Measurements from ENCODE around the gene GJB6. TPM values are rescaled to one million over a fixed set of nuclear protein-coding genes. Genes with fewer than 3 reads are reported as not detected.

GJB6 gene
- total RNA-seq, 1 experiment from 2014 or later = not detected

GRCh38 chr13:20190481-20191310, 41.4 kb downstream of the GJB6 start:
- Histone ChIP-seq H3K79me2 (ENCODE audit: low read depth) (peaks cover 13% of the 10 kb centered on the region; the same call in 1 of the 2 replicates), H3F3A (ENCODE audit: insufficient read depth, low read depth) (peaks cover 16% of the 10 kb centered on the region; the same call in 1 of the 2 replicates), H4K20me1 (ENCODE audit: insufficient read depth) (no peaks in the 10 kb centered on the region; the same call in 1 of the 2 replicates), H3K9me2 (ENCODE audit: insufficient read depth) (no peaks in the 10 kb centered on the region), H3K4me1 (replicated peaks; ENCODE audit: insufficient read depth) (peaks cover 19% of the 10 kb centered on the region), H3K27me3 (ENCODE audit: insufficient read depth, low read depth) (no peaks in the 10 kb centered on the region), H3K4me2 (peak overlapping the region; percentile 85), H3K9me3 (ENCODE audit: insufficient read depth, low read depth) (no peaks in the 10 kb centered on the region), H3K27ac (no peak overlapping the region), H3K4me3 (peak overlapping the region; percentile 70), H3K36me3 (ENCODE audit: low read depth) (peaks cover 11% of the 10 kb centered on the region; the same call in 1 of the 2 replicates), H2AFZ (no peak overlapping the region)
- ChIA-PET CTCF (interaction anchor here (0.7 kb wide), 1 partner anchor 16 kb away, joined by 3 read pairs; no protein-coding TSS in a partner anchor), POLR2A (ENCODE audit: unreplicated experiment) (interaction anchor here (0.6 kb wide), 1 partner anchor 180 kb away, joined by 10 read pairs; no protein-coding TSS in a partner anchor)
- intact Hi-C loops (cut with micrococcal nuclease; ENCODE audit: unreplicated experiment) = loop anchor here (10.0 kb wide), 1 partner anchor 734 kb away; no protein-coding TSS in a partner anchor
- TF ChIP-seq, protein P1, sequence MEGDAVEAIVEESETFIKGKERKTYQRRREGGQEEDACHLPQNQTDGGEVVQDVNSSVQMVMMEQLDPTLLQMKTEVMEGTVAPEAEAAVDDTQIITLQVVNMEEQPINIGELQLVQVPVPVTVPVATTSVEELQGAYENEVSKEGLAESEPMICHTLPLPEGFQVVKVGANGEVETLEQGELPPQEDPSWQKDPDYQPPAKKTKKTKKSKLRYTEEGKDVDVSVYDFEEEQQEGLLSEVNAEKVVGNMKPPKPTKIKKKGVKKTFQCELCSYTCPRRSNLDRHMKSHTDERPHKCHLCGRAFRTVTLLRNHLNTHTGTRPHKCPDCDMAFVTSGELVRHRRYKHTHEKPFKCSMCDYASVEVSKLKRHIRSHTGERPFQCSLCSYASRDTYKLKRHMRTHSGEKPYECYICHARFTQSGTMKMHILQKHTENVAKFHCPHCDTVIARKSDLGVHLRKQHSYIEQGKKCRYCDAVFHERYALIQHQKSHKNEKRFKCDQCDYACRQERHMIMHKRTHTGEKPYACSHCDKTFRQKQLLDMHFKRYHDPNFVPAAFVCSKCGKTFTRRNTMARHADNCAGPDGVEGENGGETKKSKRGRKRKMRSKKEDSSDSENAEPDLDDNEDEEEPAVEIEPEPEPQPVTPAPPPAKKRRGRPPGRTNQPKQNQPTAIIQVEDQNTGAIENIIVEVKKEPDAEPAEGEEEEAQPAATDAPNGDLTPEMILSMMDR (conservative IDR thresholded peaks at IDR 0.05) = no peak
- no peak for TF ChIP-seq EZH2 (IDR thresholded peaks at IDR 0.05; ENCODE audit: low read depth)
- BruUV-seq (replicated peaks) = no TSS peak
- DNase-seq = no peak

DNA sequence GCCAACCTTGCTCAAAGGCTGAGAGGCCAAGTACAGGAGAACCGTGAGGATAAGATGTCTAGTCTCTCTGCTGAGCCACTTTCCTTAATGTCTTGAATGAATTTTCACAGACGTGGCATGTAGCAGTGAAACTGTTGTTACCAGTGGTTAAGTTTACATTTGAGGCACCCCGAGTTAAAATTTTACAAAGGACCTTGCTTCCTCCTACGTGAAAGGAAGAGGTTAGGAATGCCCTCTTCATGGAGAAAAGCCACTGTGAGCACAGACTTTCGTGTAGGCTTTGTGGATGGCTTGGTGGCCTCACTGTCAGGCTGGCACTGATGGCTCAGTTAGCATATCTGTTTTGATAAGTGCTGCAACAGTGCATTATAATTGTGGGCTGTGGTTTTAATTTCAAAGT, 42.0 kb downstream of the GJB6 start:
- no TSS peak for BruUV-seq (replicated peaks)
- Histone ChIP-seq H3K36me3 (ENCODE audit: low read depth) (peaks cover 11% of the 10 kb centered on the region; the same call in 1 of the 2 replicates), H3K9me3 (ENCODE audit: insufficient read depth, low read depth) (no peaks in the 10 kb centered on the region), H3K4me2 (peak overlapping the region; percentile 85), H3K9me2 (ENCODE audit: insufficient read depth) (no peaks in the 10 kb centered on the region), H3K4me3 (no peak overlapping the region), H3K27me3 (ENCODE audit: insufficient read depth, low read depth) (no peaks in the 10 kb centered on the region), H2AFZ (no peak overlapping the region), H3K27ac (no peak overlapping the region), H3K79me2 (ENCODE audit: low read depth) (peaks cover 13% of the 10 kb centered on the region; the same call in 1 of the 2 replicates), H4K20me1 (ENCODE audit: insufficient read depth) (no peaks in the 10 kb centered on the region; the same call in 1 of the 2 replicates), H3F3A (ENCODE audit: insufficient read depth, low read depth) (peaks cover 16% of the 10 kb centered on the region; the same call in 1 of the 2 replicates), H3K4me1 (replicated peaks; ENCODE audit: insufficient read depth) (peaks cover 19% of the 10 kb centered on the region)
- ChIA-PET CTCF (interaction anchor here (0.6 kb wide), 1 partner anchor 53 kb away, joined by 3 read pairs; no protein-coding TSS in a partner anchor), POLR2A (ENCODE audit: unreplicated experiment) (no interaction called here)
- no peak for TF ChIP-seq EZH2 (IDR thresholded peaks at IDR 0.05; ENCODE audit: low read depth)
- TF ChIP-seq, protein P1 (conservative IDR thresholded peaks at IDR 0.05) = no peak
- no peak for DNase-seq
- intact Hi-C loops (cut with micrococcal nuclease; ENCODE audit: unreplicated experiment) = loop anchor here (10.0 kb wide), 1 partner anchor 735 kb away; no protein-coding TSS in a partner anchor

DNA sequence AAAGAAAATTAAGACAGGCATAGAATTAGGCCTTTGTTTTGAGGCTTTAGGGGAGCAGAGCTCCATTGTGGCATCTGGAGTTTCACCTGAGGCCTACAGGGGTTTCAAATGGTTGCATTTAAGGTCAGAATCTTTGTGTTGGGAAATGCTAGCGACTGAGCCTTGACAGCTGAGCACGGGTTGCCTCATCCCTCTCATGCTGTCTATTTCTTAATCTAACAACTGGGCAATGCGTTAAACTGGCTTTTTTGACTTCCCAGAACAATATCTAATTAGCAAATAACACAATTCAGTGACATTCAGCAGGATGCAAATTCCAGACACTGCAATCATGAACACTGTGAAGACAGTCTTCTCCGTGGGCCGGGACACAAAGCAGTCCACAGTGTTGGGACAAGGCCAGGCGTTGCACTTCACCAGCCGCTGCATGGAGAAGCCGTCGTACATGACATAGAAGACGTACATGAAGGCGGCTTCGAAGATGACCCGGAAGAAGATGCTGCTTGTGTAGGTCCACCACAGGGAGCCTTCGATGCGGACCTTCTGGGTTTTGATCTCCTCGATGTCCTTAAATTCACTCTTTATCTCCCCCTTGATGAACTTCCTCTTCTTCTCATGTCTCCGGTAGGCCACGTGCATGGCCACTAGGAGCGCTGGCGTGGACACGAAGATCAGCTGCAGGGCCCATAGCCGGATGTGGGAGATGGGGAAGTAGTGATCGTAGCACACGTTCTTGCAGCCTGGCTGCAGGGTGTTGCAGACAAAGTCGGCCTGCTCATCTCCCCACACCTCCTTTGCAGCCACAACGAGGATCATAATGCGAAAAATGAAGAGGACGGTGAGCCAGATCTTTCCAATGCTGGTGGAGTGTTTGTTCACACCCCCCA, 43.2 kb downstream of the GJB6 start:
- H3K36me3 ChIP-seq (ENCODE audit: low read depth) = peaks cover 11% of the 10 kb centered on the region; the same call in 1 of the 2 replicates
- intact Hi-C loops (cut with micrococcal nuclease; ENCODE audit: unreplicated experiment) = no loop called here
- H4K20me1 ChIP-seq (ENCODE audit: insufficient read depth) = no peaks in the 10 kb centered on the region; the same call in 1 of the 2 replicates
- H3K79me2 ChIP-seq (ENCODE audit: low read depth) = peaks cover 13% of the 10 kb centered on the region; the same call in 1 of the 2 replicates
- ChIA-PET CTCF (no interaction called here), POLR2A (ENCODE audit: unreplicated experiment) (no interaction called here)
- no peaks in the 10 kb centered on the region for H3K9me2 ChIP-seq (ENCODE audit: insufficient read depth)
- no peaks in the 10 kb centered on the region for H3K9me3 ChIP-seq (ENCODE audit: insufficient read depth, low read depth)
- H3K4me2 ChIP-seq = no peak overlapping the region
- H3K4me1 ChIP-seq (replicated peaks; ENCODE audit: insufficient read depth) = peaks cover 19% of the 10 kb centered on the region
- H3F3A ChIP-seq (ENCODE audit: insufficient read depth, low read depth) = peaks cover 9% of the 10 kb centered on the region; the same call in 1 of the 2 replicates
- no peaks in the 10 kb centered on the region for H3K27me3 ChIP-seq (ENCODE audit: insufficient read depth, low read depth)
- no peak overlapping the region for H3K4me3 ChIP-seq
- no peak overlapping the region for H2AFZ ChIP-seq
- no TSS peak for BruUV-seq (replicated peaks)
- no peak for TF ChIP-seq EZH2 (IDR thresholded peaks at IDR 0.05; ENCODE audit: low read depth)
- TF ChIP-seq, protein P1 (conservative IDR thresholded peaks at IDR 0.05) = no peak
- no peak for DNase-seq
- no peak overlapping the region for H3K27ac ChIP-seq

All from PC-9 (cell line).